NCI-H1092 (cell line): ENCODE data around the gene SCRN3.
A peak's percentile ranks its signal among the peaks of the same experiment; 100 is the strongest.
"Not testable (repeated sequence)": the region's sequence is repeated elsewhere in the genome, so short reads cannot be mapped to it uniquely, and the experiment has no call there.

ENCODE experiments used
- DNase-seq: peaks from one replicate; lab custom pipeline; 2025; lab: John Stamatoyannopoulos, UW

Gene SCRN3, protein sequence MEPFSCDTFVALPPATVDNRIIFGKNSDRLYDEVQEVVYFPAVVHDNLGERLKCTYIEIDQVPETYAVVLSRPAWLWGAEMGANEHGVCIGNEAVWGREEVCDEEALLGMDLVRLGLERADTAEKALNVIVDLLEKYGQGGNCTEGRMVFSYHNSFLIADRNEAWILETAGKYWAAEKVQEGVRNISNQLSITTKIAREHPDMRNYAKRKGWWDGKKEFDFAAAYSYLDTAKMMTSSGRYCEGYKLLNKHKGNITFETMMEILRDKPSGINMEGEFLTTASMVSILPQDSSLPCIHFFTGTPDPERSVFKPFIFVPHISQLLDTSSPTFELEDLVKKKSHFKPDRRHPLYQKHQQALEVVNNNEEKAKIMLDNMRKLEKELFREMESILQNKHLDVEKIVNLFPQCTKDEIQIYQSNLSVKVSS

DNA sequence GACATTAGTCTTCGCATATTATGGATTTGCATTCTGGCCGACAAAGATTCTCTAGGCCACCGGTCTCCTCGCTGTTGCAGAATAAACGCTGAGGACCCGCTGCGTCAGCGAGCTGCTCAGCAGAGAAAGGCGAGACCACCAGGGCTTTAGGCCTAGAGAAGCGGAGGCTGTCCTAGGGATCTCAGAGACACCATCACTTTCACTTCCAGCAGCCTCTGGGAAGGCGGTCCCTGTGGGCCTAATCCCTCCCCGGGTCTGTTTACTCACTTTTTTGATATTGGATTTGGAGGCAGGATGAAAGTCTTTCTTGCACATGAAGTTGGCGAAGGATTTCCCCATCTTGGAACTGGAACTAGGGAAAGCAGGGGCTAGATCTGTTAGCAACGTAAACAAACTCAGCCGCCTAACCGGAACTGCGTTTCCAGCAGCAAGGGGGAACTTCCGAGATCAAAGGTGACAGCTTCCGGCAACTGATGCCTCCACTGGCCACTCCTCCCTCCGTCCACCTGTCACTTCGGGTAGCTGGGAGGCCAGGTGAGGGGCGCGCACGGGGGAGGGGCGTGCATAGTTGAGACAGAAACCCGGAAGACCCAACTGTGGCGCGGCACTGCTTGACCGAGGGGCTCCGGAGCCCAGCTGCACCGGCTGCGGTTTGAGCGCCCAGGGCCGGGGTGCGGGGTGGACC is at the start of gene SCRN3:
TSS of gene SCRN3 (plus strand) at position 447 of the 685 bp plus-strand sequence. CDS start 2,554 bp downstream, outside the sequence.
- DNase-seq, result peak; percentile 49

DNA sequence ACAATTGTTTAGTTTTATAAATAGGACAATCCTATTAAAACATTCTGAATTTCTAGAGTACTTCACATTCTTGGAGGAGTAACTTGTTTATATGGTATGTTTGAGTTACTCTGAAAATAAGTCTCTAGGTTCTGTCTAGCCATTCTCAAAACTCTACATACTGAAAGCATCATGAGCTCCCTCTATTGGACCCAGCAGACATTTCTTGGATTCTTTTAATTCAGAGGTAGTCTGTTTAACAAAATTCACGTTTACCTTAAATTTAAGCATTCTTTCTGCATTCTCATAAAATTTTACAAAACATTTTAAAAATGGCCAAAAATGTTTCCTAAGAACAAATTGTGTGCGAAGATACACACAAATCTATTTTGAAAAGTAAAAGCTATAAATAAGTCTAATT is 45.5 kb upstream of the SCRN3 start:
- DNase-seq, result no peak

DNA sequence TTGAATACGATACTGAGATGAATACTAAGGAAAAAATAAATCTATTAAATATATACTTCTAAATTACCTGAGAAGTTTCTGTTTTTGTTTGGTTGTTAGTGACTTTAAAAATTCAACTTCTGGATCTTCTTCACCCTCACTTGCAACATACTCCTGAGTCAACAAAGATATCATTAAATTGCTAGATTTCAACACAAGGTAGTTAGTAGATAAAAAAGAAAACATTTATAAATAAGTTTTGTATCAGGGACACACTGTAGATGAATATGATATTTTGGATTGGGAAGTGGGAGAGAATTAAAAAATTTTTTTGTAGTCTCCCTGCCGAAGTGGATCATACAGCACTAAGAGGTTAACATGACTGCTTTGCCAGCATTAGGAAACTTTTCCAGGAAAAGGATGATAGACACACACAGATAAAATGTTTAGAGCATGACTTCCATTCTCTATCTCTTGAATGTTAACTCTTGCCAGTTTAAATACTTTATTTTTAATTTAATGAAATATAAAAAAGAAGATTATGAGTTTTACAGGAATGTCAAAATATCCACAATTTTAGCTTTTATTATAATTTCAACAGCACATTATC is 44.8 kb upstream of the SCRN3 start:
- DNase-seq, result no peak

DNA sequence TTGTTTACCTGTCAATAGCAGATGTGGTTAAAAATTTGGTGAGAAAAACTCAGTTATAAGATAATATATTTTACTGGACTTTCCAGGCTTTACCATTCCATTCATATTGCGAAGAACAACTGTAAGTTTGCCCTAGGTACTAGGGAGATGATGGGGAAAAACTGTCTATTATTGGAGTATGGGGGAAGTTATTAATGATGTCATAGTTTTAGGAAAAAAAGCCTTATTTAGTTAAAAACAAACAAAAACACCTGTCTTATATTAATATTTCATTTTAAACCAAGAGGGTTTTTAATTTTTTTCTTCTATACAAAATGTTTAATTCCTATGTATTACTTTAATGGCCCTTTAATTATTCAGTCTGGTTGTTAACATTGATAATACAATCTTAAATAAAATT is 42.5 kb upstream of the SCRN3 start:
- no peak for DNase-seq

DNA sequence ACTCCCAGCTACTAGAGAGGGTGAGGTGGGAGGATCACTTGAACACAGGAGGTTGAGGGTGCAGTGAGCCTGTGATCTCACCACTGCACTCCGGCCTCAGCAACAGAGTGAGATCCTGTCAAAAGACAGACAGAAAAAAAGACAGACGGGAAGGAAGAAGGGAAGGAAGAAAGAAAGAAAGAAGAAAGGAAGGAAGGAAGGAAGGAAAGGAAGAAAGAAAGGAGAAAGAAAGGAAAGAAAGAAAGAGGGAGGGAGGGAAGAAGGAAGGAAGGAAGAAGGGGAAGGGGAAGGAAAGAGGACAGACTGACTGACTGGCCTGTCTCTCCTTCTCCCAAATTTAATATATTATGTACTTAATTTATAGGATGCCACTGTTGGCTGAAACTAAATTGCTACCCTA is 39.2 kb upstream of the SCRN3 start:
- no peak for DNase-seq

DNA sequence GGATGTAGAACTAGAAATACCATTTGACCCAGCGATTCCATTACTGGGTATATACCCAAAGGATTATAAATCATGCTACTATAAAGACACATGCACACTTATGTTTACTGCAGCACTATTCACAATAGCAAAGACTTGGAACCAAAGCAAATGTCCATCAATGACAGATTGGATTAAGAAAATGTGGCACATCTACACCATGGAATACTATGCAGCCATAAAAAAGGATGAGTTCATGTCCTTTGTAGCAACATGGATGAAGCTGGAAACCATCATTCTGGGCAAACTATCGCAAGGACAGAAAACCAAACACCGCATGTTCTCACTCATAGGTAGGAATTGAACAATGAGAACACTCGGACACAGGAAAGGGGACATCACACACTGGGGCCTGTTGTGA is 35.9 kb upstream of the SCRN3 start:
- DNase-seq, result not testable (repeated sequence)

DNA sequence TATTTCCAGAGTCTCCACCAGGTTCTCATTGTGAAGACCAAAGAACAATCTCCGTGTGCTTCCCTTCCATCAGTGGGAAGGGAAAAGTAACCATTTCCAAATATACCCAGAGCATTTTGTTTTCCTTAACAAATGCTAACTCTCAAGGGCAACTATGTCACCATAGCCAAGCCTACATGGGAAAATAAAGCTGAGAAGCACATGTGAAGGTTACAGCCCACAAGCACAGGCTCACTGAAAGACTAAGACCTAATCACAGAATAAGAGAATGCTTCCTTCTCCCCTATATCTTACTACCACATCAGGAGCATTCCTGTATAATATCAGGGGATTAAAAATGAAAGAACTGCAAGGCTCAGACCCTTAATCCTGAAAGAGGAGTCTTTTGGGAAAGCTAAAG is 32.6 kb upstream of the SCRN3 start:
- DNase-seq, result no peak

DNA sequence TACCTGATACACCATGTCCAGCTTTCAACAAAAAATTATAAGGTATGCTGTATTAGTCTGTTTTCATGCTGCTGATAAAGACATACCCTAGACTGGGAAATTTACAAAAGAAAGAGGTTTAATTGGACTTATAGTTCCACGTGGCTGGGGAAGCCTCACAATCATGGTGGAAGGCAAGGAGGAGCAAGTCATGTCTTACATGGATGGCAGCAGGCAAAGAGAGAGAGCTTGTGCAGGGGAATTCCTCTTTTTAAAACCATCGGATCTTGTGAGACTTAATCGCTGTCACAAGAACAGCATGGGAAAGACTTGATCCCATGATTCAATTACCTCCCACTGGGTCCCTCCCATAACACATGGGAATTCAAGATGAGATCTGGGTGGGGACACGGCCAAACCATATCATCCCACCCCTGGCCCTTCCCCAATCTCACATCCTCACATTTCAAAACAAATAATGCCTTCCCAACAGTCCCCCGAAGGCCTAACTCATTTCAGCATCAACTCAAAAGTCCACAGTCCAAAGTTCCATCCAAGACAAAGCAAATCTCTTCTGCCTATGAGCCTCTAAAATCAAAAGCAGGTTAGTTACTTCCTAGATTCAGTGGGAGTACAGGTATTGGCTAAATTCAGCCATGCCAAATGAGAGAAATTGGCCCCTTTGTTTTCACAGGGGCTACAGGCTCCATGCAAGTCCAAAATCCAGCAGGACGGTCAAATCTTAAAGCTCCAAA is 31.9 kb upstream of the SCRN3 start:
- not testable (repeated sequence) for DNase-seq

DNA sequence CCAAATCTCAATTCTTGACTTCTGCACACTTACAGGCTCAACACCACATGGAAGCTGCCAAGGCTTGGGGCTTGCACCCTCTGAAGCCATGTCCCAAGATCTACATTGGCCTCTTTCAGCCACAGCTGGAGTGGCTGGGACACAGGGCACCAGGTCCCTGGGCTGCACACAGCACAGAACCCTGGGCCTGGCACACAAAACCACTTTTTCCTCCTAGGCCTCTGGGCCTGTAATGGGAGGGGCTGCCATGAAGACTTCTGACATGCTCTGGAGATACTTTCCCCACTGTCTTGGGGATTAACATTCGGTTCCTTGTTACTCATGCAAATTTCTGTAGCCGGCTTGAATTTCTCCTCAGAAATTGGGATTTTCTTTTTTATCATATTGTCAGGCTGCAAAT is 30.9 kb upstream of the SCRN3 start:
- DNase-seq, result no peak

DNA sequence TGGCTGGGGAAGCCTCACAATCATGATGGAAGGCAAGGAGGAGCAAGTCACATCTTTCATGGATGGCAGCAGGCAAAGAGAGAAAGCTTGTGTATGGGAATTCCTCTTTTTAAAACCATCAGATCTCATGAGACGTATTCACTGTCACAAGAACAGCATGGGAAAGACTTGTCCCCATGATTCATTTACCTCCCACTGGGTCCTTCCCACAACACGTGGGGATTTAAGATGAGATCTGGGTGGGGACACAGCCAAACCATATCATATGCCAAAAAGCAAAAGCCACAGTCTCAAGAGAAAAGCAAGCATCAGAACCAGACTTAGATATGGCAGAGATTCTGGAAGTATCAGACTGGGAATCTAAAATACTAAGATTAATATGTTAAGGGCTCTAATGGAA is 30.0 kb upstream of the SCRN3 start:
- DNase-seq, result no peak

DNA sequence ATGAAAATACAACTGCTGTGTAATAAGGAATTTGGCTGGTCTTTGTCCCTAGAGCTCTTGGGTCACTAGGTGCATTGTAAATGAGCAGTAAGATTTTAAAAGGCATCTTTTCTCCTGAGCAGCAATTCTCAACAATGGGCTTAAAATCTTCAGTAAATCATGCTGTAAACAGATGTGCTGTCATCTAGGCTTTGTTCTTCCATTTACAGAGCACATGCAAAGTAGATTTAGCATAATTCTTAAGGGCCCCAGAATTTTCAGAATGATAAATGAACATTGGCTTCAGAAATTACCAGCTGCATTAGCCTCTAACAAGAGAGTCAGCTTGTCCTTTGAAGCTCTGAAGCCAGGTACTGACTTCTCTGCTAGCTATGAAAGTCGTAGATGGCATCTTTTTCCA is 26.8 kb upstream of the SCRN3 start:
- DNase-seq, result no peak

DNA sequence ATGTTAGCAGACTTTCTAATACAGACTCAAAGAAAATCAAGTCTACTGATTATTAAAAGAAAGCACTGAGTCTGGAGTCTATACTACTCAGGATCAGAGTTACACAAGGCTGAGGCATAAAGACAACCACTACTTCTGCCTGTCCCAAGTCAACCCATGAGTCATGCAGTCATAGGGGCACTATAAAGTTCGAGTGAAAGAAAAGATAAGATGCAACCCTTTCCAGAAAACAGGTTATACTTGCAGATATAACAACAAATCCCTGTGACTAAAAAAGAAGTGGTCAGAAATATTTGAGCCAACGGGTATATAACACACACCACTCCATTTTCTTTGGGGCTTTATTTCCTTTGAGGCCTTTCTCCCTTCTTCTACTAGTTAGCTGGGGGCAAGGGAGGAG is 18.6 kb upstream of the SCRN3 start:
- DNase-seq, result no peak

DNA sequence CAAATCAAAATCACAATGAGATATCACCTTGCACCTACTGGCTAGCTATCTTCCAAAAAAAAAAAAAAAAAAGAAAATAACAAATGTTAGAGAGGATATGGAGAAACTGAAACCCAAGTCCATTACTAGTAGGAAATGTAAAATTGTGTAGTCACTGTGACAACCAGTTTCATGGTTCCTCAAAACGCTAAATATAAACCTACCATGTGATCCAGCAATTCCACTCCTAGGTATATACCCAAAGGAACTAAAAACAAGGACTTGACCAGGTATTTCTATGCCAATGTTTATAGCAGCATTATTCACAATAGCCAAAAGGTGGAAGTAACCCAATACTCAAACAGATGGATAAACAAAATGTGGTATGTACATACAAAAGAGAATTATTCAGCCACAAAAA is 11.7 kb upstream of the SCRN3 start:
- no peak for DNase-seq

DNA sequence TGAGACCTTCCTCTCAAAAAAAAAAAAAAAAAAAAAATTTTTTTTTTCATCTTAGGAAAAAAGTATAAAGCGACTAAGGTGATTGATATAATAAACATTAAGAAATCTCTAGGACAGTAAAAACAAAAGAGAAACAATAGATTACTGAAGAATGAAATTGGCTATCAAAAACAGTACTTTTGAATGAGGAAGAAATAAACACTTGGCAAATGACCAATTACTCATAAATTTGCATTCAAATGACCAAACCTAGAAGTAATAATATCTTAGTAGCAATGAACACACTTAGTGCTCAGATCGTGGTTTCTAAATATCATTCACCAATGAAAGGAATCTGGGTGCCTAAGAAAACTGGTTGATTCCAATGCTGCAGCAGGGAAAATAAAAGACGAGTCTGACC is 10.3 kb upstream of the SCRN3 start:
- DNase-seq, result no peak

DNA sequence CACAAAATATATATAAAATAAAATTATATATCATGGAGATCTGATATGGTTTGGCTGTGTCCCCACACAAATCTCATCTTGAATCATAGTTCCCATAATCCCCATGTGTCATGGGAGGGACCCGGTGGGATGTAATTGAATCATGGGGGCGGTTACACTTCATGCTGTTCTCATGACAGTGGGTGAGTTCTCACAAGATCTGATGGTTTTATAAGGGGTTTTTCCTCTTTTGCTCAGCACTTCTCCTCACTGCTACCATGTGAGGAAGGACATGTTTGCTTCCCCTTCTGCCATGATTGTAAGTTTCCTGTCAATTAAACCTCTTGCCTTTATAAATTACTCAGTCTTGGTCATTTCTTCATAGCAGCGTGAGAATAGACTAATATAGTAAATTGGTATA is 6.8 kb upstream of the SCRN3 start:
- not testable (repeated sequence) for DNase-seq

DNA sequence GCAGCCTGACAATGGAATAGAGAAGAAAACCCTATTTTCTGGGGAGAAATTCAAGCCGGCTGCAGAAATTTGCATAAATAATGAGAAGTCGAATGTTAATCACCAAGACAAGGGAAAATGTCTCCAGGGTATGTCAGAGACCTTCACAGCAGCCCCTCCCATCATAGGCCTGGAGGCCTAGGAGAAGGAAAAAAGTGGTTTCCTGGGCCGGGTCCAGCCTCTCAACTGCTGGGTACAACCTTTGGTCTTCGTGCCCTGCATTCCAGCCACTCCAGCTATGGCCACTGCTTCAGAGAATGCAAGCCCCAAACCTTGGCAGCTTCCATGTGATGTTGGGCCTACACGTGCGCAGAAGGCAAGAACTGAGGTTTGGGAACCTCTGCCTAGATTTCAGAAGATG is 6.0 kb upstream of the SCRN3 start:
- DNase-seq, result no peak

DNA sequence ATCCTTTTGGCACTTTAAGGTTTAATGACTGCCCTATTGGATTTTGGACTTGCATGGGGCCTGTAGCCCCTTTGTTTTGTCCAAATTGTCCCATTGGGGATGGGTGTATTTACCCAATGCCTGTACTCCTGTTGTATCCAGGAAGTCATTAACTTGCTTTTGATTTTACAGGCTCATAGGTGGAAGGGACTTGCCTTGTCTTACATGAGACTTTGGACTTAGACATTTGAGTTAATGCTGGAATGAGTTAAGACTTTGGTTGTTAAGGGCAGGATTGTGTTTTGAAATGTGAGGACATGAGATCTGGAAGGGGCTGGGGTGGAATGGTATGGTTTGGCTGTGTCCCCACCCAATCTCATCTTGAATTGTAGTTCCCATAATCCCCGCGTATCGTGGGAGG is 5.2 kb upstream of the SCRN3 start:
- DNase-seq, result not testable (repeated sequence)

DNA sequence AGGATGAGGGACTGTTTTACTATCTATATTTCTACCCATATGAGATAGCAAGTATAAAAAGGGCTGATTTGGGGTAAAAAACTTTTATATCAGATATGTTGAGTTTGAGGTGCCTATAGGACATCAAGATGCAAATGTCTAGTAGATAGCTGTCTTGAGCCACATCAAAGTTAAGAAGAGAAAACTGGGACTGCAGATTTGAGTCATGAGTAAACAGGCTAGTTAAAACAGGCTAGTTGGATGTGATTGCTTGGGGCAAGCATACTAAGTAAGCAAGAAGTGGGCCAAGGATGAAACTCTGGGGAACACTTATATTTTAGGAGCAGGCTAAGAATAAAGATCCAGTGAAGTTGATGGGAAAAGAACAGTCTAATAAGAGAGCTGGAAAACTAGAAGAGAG is 2.8 kb upstream of the SCRN3 start:
- DNase-seq, result no peak

DNA sequence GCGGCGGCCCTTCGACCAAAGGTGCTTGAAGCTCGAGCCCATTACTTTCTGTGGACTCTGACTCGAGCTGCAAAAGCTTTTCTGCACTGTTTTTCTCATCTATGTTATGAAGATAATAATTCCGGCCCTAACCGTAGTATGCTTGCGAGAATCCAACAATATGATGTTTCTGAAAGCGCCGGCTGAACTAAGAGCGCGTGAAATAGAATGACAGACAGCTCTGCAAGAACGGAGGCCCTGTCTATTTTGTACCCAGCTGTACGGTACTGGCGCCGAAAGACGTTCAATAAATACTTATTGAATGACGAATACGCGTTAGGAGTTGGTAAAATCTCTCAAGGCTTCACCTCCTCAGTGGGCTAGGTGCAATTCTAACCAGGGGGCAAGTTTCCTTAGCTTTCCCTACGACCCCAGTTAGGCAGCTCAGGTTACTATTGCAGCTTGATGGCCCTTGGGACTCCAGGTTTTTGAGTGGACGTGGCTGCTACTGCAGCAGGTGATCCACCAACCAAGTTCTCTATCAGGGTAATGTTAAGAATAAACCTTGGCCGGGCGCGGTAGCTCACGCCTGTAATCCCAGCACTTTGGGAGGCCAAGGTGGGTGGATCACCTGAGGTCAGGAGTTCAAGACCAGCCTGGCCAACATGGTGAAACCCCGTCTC is 570 bp downstream of the SCRN3 start:
- no peak for DNase-seq

DNA sequence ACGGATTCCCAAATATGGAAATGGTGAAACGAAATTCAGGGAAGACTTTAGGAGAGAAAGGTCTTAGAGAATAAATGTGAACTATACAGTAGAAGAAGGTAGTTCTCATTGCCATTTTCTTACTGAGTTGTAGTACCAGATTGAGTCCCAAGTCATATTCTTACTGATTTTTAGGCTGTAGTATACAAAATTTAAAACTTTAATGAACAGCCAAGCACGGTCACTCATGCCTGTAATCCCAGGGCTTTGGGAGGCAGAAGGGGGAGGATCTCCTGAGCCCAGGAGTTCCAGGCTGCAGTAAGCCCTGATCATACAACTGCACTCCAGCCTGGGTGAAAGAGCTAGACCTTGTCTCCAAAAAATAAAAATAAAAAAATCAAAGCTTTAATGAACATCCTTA is 2.2 kb downstream of the SCRN3 start:
- DNase-seq, result no peak

DNA sequence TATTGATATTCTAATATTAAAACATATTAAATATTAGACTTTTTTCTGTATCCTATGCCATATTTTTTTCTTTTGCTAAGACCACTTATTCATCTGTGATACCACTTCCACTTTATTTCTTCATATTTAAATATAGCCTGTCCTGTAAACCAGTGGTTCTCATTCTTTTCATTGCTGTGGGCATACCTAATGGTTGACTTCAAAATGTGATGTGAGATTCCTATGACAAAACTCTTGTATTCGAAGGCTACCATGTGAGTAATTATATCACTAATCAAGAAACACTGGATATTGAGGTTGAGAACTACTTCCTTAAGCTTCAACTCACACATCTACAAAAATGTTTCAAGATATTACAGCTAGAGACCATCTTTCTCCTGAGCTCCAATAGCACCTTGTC is 3.6 kb downstream of the SCRN3 start:
- no peak for DNase-seq

DNA sequence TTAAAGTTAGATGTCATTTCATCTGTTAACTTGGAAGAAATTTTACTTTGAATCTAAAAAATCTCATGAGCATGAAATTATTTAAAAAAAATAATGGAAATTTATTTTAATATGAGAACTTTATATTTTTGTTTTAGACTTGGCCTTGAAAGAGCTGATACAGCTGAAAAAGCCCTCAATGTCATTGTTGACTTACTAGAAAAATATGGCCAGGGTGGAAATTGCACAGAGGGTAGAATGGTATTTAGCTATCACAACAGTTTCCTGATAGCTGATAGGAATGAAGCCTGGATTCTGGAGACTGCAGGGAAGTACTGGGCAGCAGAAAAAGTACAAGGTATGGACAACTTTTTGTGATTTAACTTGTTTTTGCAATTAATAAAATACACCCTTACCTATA is 5.3 kb downstream of the SCRN3 start:
- no peak for DNase-seq
